ENCODE measurements around the gene MAPRE2. TPM values are rescaled to one million over a fixed set of nuclear protein-coding genes. Genes with fewer than 3 reads are reported as not detected.
A peak's percentile ranks its signal among the peaks of the same experiment; 100 is the strongest.

MAPRE2 gene
- total and polyA plus RNA-seq, 2 of the 13 experiments (the other 11 are each of a cell fraction or from before 2014, with no cell fraction given), result 34.5 to 67.9 TPM

DNA sequence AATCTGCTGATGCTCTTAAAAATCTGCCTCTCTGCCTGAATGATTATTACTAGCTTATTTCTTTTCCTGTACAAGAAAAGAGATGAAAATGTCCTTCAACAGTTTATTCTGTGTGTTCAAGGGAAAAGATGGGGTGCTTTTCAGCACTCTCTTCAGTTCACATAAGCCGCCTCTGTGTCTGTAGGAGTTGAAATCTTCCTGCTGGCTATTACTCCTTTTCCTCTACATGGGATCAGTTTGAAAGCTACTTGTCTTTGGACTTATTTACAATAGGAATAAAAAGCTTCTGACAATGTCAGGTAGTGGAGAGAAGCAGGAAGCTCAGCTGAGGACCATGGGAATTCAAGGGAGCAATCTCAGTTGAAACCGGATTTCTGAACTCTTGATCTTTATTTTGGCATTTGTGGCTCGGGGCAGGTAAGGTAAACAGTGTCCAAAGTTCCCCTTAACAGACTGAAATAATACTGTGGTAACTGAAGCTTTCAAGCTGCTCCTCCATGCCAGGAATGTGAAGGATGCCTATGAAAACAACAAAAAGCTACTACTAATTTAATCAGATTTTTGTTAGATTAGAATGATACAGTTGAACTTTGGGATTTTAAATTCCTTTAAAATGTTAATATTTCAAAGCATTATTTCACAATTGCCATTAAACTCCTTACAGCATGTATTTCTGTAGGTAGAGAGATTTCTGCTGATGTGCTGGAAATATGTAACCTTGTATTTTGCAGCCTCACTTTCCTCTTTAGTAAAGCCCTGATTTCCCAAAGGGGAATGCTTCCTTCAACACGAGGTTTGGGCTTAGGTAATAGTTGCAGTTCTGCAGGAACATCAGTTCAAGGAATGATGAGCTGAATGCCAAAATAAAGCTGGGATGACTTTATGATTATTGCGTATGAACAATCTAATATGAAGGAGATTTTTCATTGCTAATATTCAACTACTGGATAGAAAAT is 43.6 kb downstream of the MAPRE2 start (continued):
- no peak for TF ChIP-seq ZNF687 (CRISPR knock-in tag; IDR thresholded peaks at IDR 0.05)
- TF ChIP-seq ARID2 (CRISPR knock-in tag; IDR thresholded peaks at IDR 0.05; ENCODE audit: borderline replicate concordance), result no peak
- no peak for TF ChIP-seq AFF4 (CRISPR knock-in tag; IDR thresholded peaks at IDR 0.05)
- no peak for TF ChIP-seq ZBTB4 (CRISPR knock-in tag; IDR thresholded peaks at IDR 0.05; ENCODE audit: borderline replicate concordance)
- TF ChIP-seq GLI4 (CRISPR knock-in tag; IDR thresholded peaks at IDR 0.05; ENCODE audit: borderline replicate concordance), result no peak
- no peak for TF ChIP-seq ZSCAN31 (CRISPR knock-in tag; IDR thresholded peaks at IDR 0.05; ENCODE audit: low read depth)
- TF ChIP-seq TRIM24 (CRISPR knock-in tag; IDR thresholded peaks at IDR 0.05), result no peak
- TF ChIP-seq, protein P1, sequence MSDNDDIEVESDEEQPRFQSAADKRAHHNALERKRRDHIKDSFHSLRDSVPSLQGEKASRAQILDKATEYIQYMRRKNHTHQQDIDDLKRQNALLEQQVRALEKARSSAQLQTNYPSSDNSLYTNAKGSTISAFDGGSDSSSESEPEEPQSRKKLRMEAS (IDR thresholded peaks at IDR 0.05), result 0 out of 2 replicates have a peak, but pooled peaks have one; percentile 25
- no peak for TF ChIP-seq RBM39 (IDR thresholded peaks at IDR 0.05; ENCODE audit: low read depth, low read length, poor library complexity, severe bottlenecking)
- TF ChIP-seq FOXK1 (CRISPR knock-in tag; IDR thresholded peaks at IDR 0.05; ENCODE audit: borderline replicate concordance, low read depth), result peak; percentile 38; the same call in 1 of the 2 replicates
- no peak for TF ChIP-seq MATR3 (CRISPR knock-in tag; IDR thresholded peaks at IDR 0.05)
- TF ChIP-seq HNRNPH1 (optimal IDR thresholded peaks at IDR 0.05; ENCODE audit: low read depth, low read length), result no peak
- TF ChIP-seq HNRNPUL1 (IDR thresholded peaks at IDR 0.05; ENCODE audit: low read depth, low read length), result no peak
- TF ChIP-seq ZNF556 (CRISPR knock-in tag; IDR thresholded peaks at IDR 0.05; ENCODE audit: borderline replicate concordance), result no peak
- peak; percentile 55; the same call in 1 of the 2 replicates for TF ChIP-seq ZNF878 (CRISPR knock-in tag; IDR thresholded peaks at IDR 0.05)
- no peak for TF ChIP-seq ZNF83 (CRISPR knock-in tag; IDR thresholded peaks at IDR 0.05; ENCODE audit: borderline replicate concordance)

Measured in HepG2 (cell line).